Skeletal muscle tissue (tissue), 4 donors: ENCODE data around the gene ARHGAP26. TPM values are rescaled to one million over a fixed set of nuclear protein-coding genes. Genes with fewer than 3 reads are reported as not detected.
A peak's percentile ranks its signal among the peaks of the same experiment; 100 is the strongest.
"Not testable (repeated sequence)": the region's sequence is repeated elsewhere in the genome, so short reads cannot be mapped to it uniquely, and the experiment has no call there.

Experiments
- H3K27ac ChIP-seq: one replicate; pipeline ENCODE4 v1.7.0; 2013; ENCODE audit warnings: mild to moderate bottlenecking, low read depth, low read length, inconsistent platforms
- H3K27me3 ChIP-seq, 3 donors: one replicate each; pipeline ENCODE4 v1.7.0; 2013; ENCODE audit warnings: low read length in 3 of 3; ENCODE audit not compliant: control insufficient read depth in 3 of 3, insufficient read depth in 3 of 3
- H3K36me3 ChIP-seq, 3 donors: one replicate each; pipeline ENCODE4 v1.7.0; 2013; ENCODE audit warnings: low read length in 3 of 3; ENCODE audit not compliant: control insufficient read depth in 3 of 3, insufficient read depth in 3 of 3
- H3K4me1 ChIP-seq, 3 donors: one replicate each; pipeline ENCODE4 v1.7.0; 2013; ENCODE audit warnings: low read length in 3 of 3, mild to moderate bottlenecking in 3 of 3; ENCODE audit not compliant: control insufficient read depth in 3 of 3, insufficient read depth in 3 of 3
- H3K4me3 ChIP-seq, 3 donors: one replicate each; pipeline ENCODE4 v1.7.0; 2013; ENCODE audit warnings: low read length in 3 of 3
- H3K9ac ChIP-seq, 3 donors: one replicate each; pipeline ENCODE4 v1.7.0; 2013; ENCODE audit warnings: low read length in 3 of 3, mild to moderate bottlenecking in 3 of 3, moderate library complexity in 2 of 3, low read depth in 1 of 3
- H3K9me3 ChIP-seq, 3 donors: one replicate each; pipeline ENCODE4 v1.7.0; 2013; ENCODE audit warnings: low read length in 3 of 3; ENCODE audit not compliant: control insufficient read depth in 3 of 3
- total RNA-seq: library from RNA; depleted of rRNA; stranded (reverse); fragments of >200 nt; gene quantifications from one replicate; pipeline ENCODE4 v1.2.3, GENCODE V29; 2014
- donor health status: Osteomylitis.

ARHGAP26 gene
- total RNA-seq, 1 donor from 2014 or later: 28.7 TPM

- not testable (repeated sequence) for H3K9me3 ChIP-seq, H3K27me3 ChIP-seq, H3K9ac ChIP-seq, H3K36me3 ChIP-seq, H3K27ac ChIP-seq, H3K4me3 ChIP-seq, H3K4me1 ChIP-seq
Measured at GRCh38 chr5:142995621-142996020, 225.4 kb downstream of the ARHGAP26 start.

- no peak overlapping the region for H3K27ac ChIP-seq
- H3K27me3 ChIP-seq: no peaks in the 10 kb centered on the region
Measured at GRCh38 chr5:142997591-142997990, 227.4 kb downstream of the ARHGAP26 start.

GRCh38 chr5:142998316-142999020 lies 228.3 kb downstream of the ARHGAP26 start:
- Histone ChIP-seq H3K27me3 (no peaks in the 10 kb centered on the region), H3K4me3 (no peak overlapping the region), H3K36me3 (no peaks in the 10 kb centered on the region), H3K9me3 (no peaks in the 10 kb centered on the region), H3K4me1 (peaks cover 15 to 18% (median 18%) of the 10 kb centered on the region in 3 donors), H3K27ac (no peak overlapping the region), H3K9ac (no peak overlapping the region)

More at GRCh38 chr5:142997591-142997990, 227.4 kb downstream of the ARHGAP26 start:
- H3K4me1 ChIP-seq: peaks cover 7 to 11% (median 9%) of the 10 kb centered on the region in 3 donors
- no peak overlapping the region for H3K9ac ChIP-seq
- no peaks in the 10 kb centered on the region for H3K36me3 ChIP-seq
- H3K9me3 ChIP-seq: no peaks in the 10 kb centered on the region
- no peak overlapping the region for H3K4me3 ChIP-seq

- not testable (repeated sequence) for H3K27ac ChIP-seq, H3K36me3 ChIP-seq, H3K9me3 ChIP-seq, H3K27me3 ChIP-seq, H3K9ac ChIP-seq, H3K4me3 ChIP-seq
- peaks cover 15 to 27% (median 20%) of the 10 kb centered on the region in 3 donors for H3K4me1 ChIP-seq
Measured at GRCh38 chr5:143000551-143000950, 230.4 kb downstream of the ARHGAP26 start.

- H3K4me3 ChIP-seq: peak overlapping the region in 1 of 3 donors; percentile 16
- H3K4me1 ChIP-seq: peaks cover 22 to 35% (median 26%) of the 10 kb centered on the region in 3 donors
Measured at GRCh38 chr5:143001764-143002351, 231.7 kb downstream of the ARHGAP26 start.

GRCh38 chr5:143002459-143003327 lies 232.5 kb downstream of the ARHGAP26 start:
- H3K9me3 ChIP-seq: no peaks in the 10 kb centered on the region
- no peak overlapping the region for H3K9ac ChIP-seq
- no peaks in the 10 kb centered on the region for H3K36me3 ChIP-seq
- peaks cover 26 to 40% (median 29%) of the 10 kb centered on the region in 3 donors for H3K4me1 ChIP-seq
- H3K27me3 ChIP-seq: no peaks in the 10 kb centered on the region
- H3K27ac ChIP-seq: peak overlapping the region; percentile 78
- no peak overlapping the region for H3K4me3 ChIP-seq

More at GRCh38 chr5:143001764-143002351, 231.7 kb downstream of the ARHGAP26 start:
- peak overlapping the region in 1 of 3 donors; percentile 20 for H3K9ac ChIP-seq
- no peaks in the 10 kb centered on the region for H3K36me3 ChIP-seq
- H3K9me3 ChIP-seq: no peaks in the 10 kb centered on the region
- no peaks in the 10 kb centered on the region for H3K27me3 ChIP-seq
- H3K27ac ChIP-seq: peak overlapping the region; percentile 78

GRCh38 chr5:143003328-143003636 lies 233.1 kb downstream of the ARHGAP26 start:
- Histone ChIP-seq H3K4me3 (no peak overlapping the region), H3K4me1 (peaks cover 26 to 44% (median 31%) of the 10 kb centered on the region in 3 donors), H3K9me3 (no peaks in the 10 kb centered on the region), H3K27ac (peak overlapping the region; percentile 78), H3K36me3 (no peaks in the 10 kb centered on the region), H3K27me3 (no peaks in the 10 kb centered on the region), H3K9ac (no peak overlapping the region)

GRCh38 chr5:143004361-143005145 lies 234.4 kb downstream of the ARHGAP26 start:
- no peak overlapping the region for H3K27ac ChIP-seq

GRCh38 chr5:143006501-143006900 lies 236.3 kb downstream of the ARHGAP26 start:
- Histone ChIP-seq H3K4me1 (peaks cover 28 to 51% (median 34%) of the 10 kb centered on the region in 3 donors), H3K27me3 (no peaks in the 10 kb centered on the region), H3K9me3 (no peaks in the 10 kb centered on the region), H3K4me3 (no peak overlapping the region), H3K36me3 (no peaks in the 10 kb centered on the region), H3K9ac (no peak overlapping the region), H3K27ac (peak overlapping the region; percentile 41)

More at GRCh38 chr5:143004361-143005145, 234.4 kb downstream of the ARHGAP26 start:
- Histone ChIP-seq H3K4me1 (peaks cover 28 to 50% (median 31%) of the 10 kb centered on the region in 3 donors), H3K9me3 (no peaks in the 10 kb centered on the region), H3K4me3 (no peak overlapping the region), H3K27me3 (no peaks in the 10 kb centered on the region), H3K9ac (no peak overlapping the region), H3K36me3 (no peaks in the 10 kb centered on the region)
